Astrocyte (in vitro differentiated cells and primary cell): ENCODE results near the gene VSTM5. TPM values are rescaled to one million over a fixed set of nuclear protein-coding genes. Genes with fewer than 3 reads are reported as not detected.

ENCODE experiments used
- DNase-seq: peaks from one replicate; pipeline ENCODE4 v3.0.0-alpha.2; 2010; ENCODE audit warnings: low read depth
- FAIRE-seq: peaks from 2 replicates; lab custom pipeline; 2011; peaks lifted over from hg19 to GRCh38; lab: Jason Lieb, UNC
- H2AFZ ChIP-seq: 2 replicates; pipeline ENCODE4 v1.6.0; 2012; ENCODE audit warnings: low read depth, low read length, inconsistent platforms
- H3K27ac ChIP-seq: 2 replicates; pipeline ENCODE4 v1.5.1; 2011; ENCODE audit warnings: low read depth, low read length, inconsistent platforms
- H3K27me3 ChIP-seq: 2 replicates; pipeline ENCODE4 v1.6.0; 2011; ENCODE audit warnings: low read length, inconsistent platforms; ENCODE audit not compliant: insufficient read depth
- H3K36me3 ChIP-seq: 2 replicates; pipeline ENCODE4 v1.5.1; 2011; ENCODE audit warnings: low read length, inconsistent platforms; ENCODE audit not compliant: insufficient read depth
- H3K4me1 ChIP-seq: 2 replicates; pipeline ENCODE4 v1.5.1; 2011; ENCODE audit warnings: low read length, inconsistent platforms; ENCODE audit not compliant: insufficient read depth
- H3K4me2 ChIP-seq: 2 replicates; pipeline ENCODE4 v1.6.0; 2012; ENCODE audit warnings: low read length, inconsistent platforms
- H3K4me3 ChIP-seq: 2 replicates; pipeline ENCODE4 v1.5.1; 2011; ENCODE audit warnings: low read depth, mild to moderate bottlenecking, low read length, inconsistent platforms; ENCODE audit not compliant: insufficient read depth
- H3K79me2 ChIP-seq: 2 replicates; pipeline ENCODE4 v1.6.0; 2012; ENCODE audit warnings: mild to moderate bottlenecking, low read length, inconsistent platforms; ENCODE audit not compliant: insufficient read depth
- H3K9ac ChIP-seq: 2 replicates; pipeline ENCODE4 v1.6.0; 2012; ENCODE audit warnings: mild to moderate bottlenecking, low read length, inconsistent platforms
- H3K9me3 ChIP-seq: 2 replicates; pipeline ENCODE4 v1.5.1; 2012; ENCODE audit warnings: low read depth, mild to moderate bottlenecking, low read length, inconsistent platforms; ENCODE audit not compliant: insufficient read depth
- H4K20me1 ChIP-seq: 2 replicates; pipeline ENCODE4 v1.6.0; 2012; ENCODE audit warnings: low read length, inconsistent platforms; ENCODE audit not compliant: insufficient read depth
- H3K27ac Mint-ChIP-seq: one replicate; pipeline ENCODE4 v1.8.0; 2021; ENCODE audit warnings: mild to moderate bottlenecking, mixed read lengths; ENCODE audit not compliant: unreplicated experiment
- H3K27me3 Mint-ChIP-seq: one replicate; pipeline ENCODE4 v1.8.0; 2021; ENCODE audit warnings: low read depth, mixed read lengths; ENCODE audit not compliant: unreplicated experiment
- H3K36me3 Mint-ChIP-seq: one replicate; pipeline ENCODE4 v1.8.0; 2021; ENCODE audit warnings: low read depth, mixed read lengths; ENCODE audit not compliant: unreplicated experiment
- H3K4me1 Mint-ChIP-seq: one replicate; pipeline ENCODE4 v1.8.0; 2021; ENCODE audit warnings: low read depth, mixed read lengths; ENCODE audit not compliant: unreplicated experiment
- H3K4me3 Mint-ChIP-seq: one replicate; pipeline ENCODE4 v1.8.0; 2021; ENCODE audit warnings: mild to moderate bottlenecking, moderate library complexity, mixed read lengths; ENCODE audit not compliant: unreplicated experiment
- H3K9me3 Mint-ChIP-seq: one replicate; pipeline ENCODE4 v1.8.0; 2021; ENCODE audit warnings: mild to moderate bottlenecking, mixed read lengths; ENCODE audit not compliant: unreplicated experiment
- EZH2 ChIP-seq: IDR thresholded peaks from 2 replicates; pipeline ENCODE4 v1.6.1; 2012; ENCODE audit warnings: mild to moderate bottlenecking, low read length, inconsistent platforms; ENCODE audit not compliant: insufficient read depth
- total RNA-seq: library from RNA; stranded (reverse); gene quantifications from 2 replicates; pipeline ENCODE4 v1.2.1, GENCODE V29; 2021
- TF ChIP-seq, protein P1 (sequence below): IDR thresholded peaks from 2 replicates; pipeline ENCODE4 v1.5.1; 2011; ENCODE audit warnings: low read depth, mild to moderate bottlenecking, inconsistent platforms, low read length, moderate library complexity; ENCODE audit not compliant: insufficient read depth

VSTM5 gene
- total RNA-seq, 1 donor from 2014 or later: 0.45 TPM

DNA sequence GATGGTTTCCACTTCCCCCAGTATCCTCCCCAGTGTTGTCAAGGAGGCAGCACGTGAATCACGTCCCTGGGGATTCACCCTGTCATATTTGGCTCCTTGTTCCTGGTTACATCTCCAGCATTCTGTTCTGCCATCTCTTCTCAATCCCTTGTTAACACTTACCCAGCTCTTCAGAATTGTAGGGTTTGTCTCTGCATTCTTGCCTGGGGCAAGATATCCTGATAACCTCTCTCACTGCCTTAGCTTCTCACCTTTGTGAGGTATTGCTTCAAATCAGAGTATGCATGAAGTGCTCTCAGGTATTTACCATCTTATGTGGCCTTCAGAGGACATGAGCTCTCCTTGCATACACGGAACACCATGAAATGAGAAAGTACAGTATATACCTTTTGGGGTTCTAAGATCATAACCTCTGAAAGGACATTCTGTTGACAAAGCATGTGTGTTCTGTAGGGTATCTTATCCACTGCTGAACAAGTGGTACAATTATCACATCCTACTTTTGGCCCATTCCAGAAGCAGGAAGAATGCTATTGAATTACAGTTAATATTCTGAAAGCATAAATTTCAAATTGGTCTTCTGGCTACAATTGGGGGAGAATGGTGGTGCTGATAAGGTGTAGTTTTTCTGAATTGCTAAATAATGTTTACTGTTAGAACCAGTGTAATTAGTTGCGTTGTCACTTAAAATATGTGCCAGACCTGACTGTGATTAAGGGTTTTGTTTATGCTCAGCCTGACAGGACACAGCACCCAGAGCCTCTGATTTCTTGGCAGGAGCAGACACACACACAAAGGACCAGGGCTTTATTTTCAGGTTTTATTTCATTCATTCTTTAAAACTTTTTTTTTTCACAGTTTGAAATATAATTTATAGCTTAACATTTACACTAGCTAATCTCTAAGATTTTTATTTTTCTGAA lies 32.7 kb downstream of the VSTM5 start:
- Histone ChIP-seq H3K4me1 (no peaks in the 10 kb centered on the region), H3K4me2 (no peak overlapping the region), H3K9me3 (no peaks in the 10 kb centered on the region), H3K36me3 (peaks cover 28% of the 10 kb centered on the region), H4K20me1 (no peaks in the 10 kb centered on the region), H2AFZ (no peak overlapping the region), H3K4me3 (no peak overlapping the region), H3K27ac (no peak overlapping the region), H3K27me3 (no peaks in the 10 kb centered on the region), H3K9ac (no peak overlapping the region), H3K79me2 (no peaks in the 10 kb centered on the region)
- Mint-ChIP-seq H3K4me3 (no peak overlapping the region), H3K27me3 (no peaks in the 10 kb centered on the region), H3K36me3 (peaks cover 12% of the 10 kb centered on the region), H3K9me3 (peaks cover 1% of the 10 kb centered on the region), H3K4me1 (peaks cover 2% of the 10 kb centered on the region), H3K27ac (no peak overlapping the region)
- no peak for DNase-seq
- no peak for TF ChIP-seq EZH2
- TF ChIP-seq, protein P1, sequence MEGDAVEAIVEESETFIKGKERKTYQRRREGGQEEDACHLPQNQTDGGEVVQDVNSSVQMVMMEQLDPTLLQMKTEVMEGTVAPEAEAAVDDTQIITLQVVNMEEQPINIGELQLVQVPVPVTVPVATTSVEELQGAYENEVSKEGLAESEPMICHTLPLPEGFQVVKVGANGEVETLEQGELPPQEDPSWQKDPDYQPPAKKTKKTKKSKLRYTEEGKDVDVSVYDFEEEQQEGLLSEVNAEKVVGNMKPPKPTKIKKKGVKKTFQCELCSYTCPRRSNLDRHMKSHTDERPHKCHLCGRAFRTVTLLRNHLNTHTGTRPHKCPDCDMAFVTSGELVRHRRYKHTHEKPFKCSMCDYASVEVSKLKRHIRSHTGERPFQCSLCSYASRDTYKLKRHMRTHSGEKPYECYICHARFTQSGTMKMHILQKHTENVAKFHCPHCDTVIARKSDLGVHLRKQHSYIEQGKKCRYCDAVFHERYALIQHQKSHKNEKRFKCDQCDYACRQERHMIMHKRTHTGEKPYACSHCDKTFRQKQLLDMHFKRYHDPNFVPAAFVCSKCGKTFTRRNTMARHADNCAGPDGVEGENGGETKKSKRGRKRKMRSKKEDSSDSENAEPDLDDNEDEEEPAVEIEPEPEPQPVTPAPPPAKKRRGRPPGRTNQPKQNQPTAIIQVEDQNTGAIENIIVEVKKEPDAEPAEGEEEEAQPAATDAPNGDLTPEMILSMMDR: no peak
- no peak for FAIRE-seq

GRCh38 chr11:93814966-93815633 lies 35.3 kb downstream of the VSTM5 start:
- Mint-ChIP-seq H3K9me3 (no peaks in the 10 kb centered on the region), H3K27ac (no peak overlapping the region), H3K27me3 (no peaks in the 10 kb centered on the region), H3K4me1 (peaks cover 2% of the 10 kb centered on the region), H3K4me3 (no peak overlapping the region), H3K36me3 (peaks cover 14% of the 10 kb centered on the region)
- H2AFZ ChIP-seq: no peak overlapping the region
- DNase-seq (no peak), FAIRE-seq (no peak)
- no peak overlapping the region for H3K27ac ChIP-seq
- no peak overlapping the region for H3K9ac ChIP-seq
- no peak overlapping the region for H3K4me3 ChIP-seq
- TF ChIP-seq EZH2: no peak
- TF ChIP-seq, protein P1: no peak
- H4K20me1 ChIP-seq: peaks cover 6% of the 10 kb centered on the region
- no peaks in the 10 kb centered on the region for H3K9me3 ChIP-seq
- peaks cover 46% of the 10 kb centered on the region for H3K36me3 ChIP-seq
- no peaks in the 10 kb centered on the region for H3K27me3 ChIP-seq
- H3K79me2 ChIP-seq: no peaks in the 10 kb centered on the region
- no peak overlapping the region for H3K4me2 ChIP-seq
- H3K4me1 ChIP-seq: no peaks in the 10 kb centered on the region
